ENCODE data around the gene TMPRSS3. TPM values are rescaled to one million over a fixed set of nuclear protein-coding genes. Genes with fewer than 3 reads are reported as not detected.

TMPRSS3 gene
- polyA plus RNA-seq, 2 of the 4 experiments (the other 2 are of a cell fraction) = 0.10 to 0.12 TPM

- Histone ChIP-seq H3K4me3 (no peak overlapping the region), H3K27ac (no peak overlapping the region), H3K9me3 (no peaks in the 10 kb centered on the region), H3K4me1 (no peaks in the 10 kb centered on the region; the same call in 2 of the 3 replicates), H3K4me2 (no peak overlapping the region)
- 83% methylated on average over 7 of the region's 7 CpGs for WGBS (ENCODE audit: missing lambda C conversion rate)
- CTCF ChIA-PET = no interaction called here
- POLR2A ChIA-PET = no interaction called here
- ATAC-seq (no peak), DNase-seq (ENCODE audit: low read depth in 1 of 2, low spot score in 1 of 2) (no peak), FAIRE-seq (no peak)
- TF ChIP-seq POLR2A (IDR thresholded peaks at IDR 0.05; ENCODE audit: low read length) (no peak), BCL3 (IDR thresholded peaks at IDR 0.05) (no peak), CTCF (IDR thresholded peaks at IDR 0.05) (no peak), MYC (IDR thresholded peaks at IDR 0.05; ENCODE audit: borderline replicate concordance, low read length) (no peak), KDM5A (IDR thresholded peaks at IDR 0.05) (no peak), REST (IDR thresholded peaks at IDR 0.05) (no peak), PHF8 (IDR thresholded peaks at IDR 0.05; ENCODE audit: borderline replicate concordance, low read depth) (no peak), RFX5 (IDR thresholded peaks at IDR 0.05) (no peak)
Measured at GRCh38 chr21:42374457-42374856, 21.4 kb downstream of the TMPRSS3 start.

- Histone ChIP-seq H3K4me1 (no peaks in the 10 kb centered on the region; the same call in 2 of the 3 replicates), H3K4me3 (no peak overlapping the region), H3K4me2 (no peak overlapping the region), H3K9me3 (no peaks in the 10 kb centered on the region), H3K27ac (no peak overlapping the region)
- WGBS (ENCODE audit: missing lambda C conversion rate) = 62% methylated on average over 3 of the region's 16 CpGs
- ChIA-PET POLR2A (no interaction called here), CTCF (no interaction called here)
- ATAC-seq = no peak
- TF ChIP-seq CHD4 (IDR thresholded peaks at IDR 0.05; ENCODE audit: borderline replicate concordance) = no peak
- no peak for TF ChIP-seq RAD21 (conservative IDR thresholded peaks at IDR 0.05 in 1 of 2, IDR thresholded peaks at IDR 0.05 in 1 of 2)
- no peak for TF ChIP-seq HOXA7 (CRISPR knock-in tag; IDR thresholded peaks at IDR 0.05)
- TF ChIP-seq FOXS1 (CRISPR knock-in tag; IDR thresholded peaks at IDR 0.05) = no peak
- no peak for DNase-seq (ENCODE audit: low read depth in 1 of 2, low spot score in 1 of 2)
- FAIRE-seq = no peak
Measured at GRCh38 chr21:42373908-42374455, 21.9 kb downstream of the TMPRSS3 start.

- ChIA-PET CTCF (no interaction called here), POLR2A (no interaction called here)
- FAIRE-seq = no peak
- no peak overlapping the region for H3K27ac ChIP-seq
- ATAC-seq = no peak
- no peak for DNase-seq (ENCODE audit: low read depth in 1 of 2, low spot score in 1 of 2)
- no peak overlapping the region for H3K4me2 ChIP-seq
- H3K4me3 ChIP-seq = no peak overlapping the region
- H3K4me1 ChIP-seq = no peaks in the 10 kb centered on the region; the same call in 2 of the 3 replicates
- 69% methylated on average over 15 of the region's 25 CpGs for WGBS (ENCODE audit: missing lambda C conversion rate)
- H3K9me3 ChIP-seq = no peaks in the 10 kb centered on the region
- TF ChIP-seq CTCF (IDR thresholded peaks at IDR 0.05) (no peak), ESRRA (IDR thresholded peaks at IDR 0.05; ENCODE audit: borderline replicate concordance, low read length) (no peak), BHLHE40 (IDR thresholded peaks at IDR 0.05; ENCODE audit: low read depth, low read length) (no peak), PHF8 (IDR thresholded peaks at IDR 0.05; ENCODE audit: borderline replicate concordance, low read depth) (no peak), NPAS2 (CRISPR knock-in tag; IDR thresholded peaks at IDR 0.05; ENCODE audit: borderline replicate concordance) (no peak), RNF2 (IDR thresholded peaks at IDR 0.05; ENCODE audit: borderline replicate concordance, low read depth) (no peak), HOXA7 (CRISPR knock-in tag; IDR thresholded peaks at IDR 0.05) (no peak), EHF (CRISPR knock-in tag; IDR thresholded peaks at IDR 0.05) (no peak), KDM1A (IDR thresholded peaks at IDR 0.05; ENCODE audit: low read depth) (no peak), HOXB5 (CRISPR knock-in tag; IDR thresholded peaks at IDR 0.05) (no peak), KDM5A (IDR thresholded peaks at IDR 0.05) (no peak), RFX5 (IDR thresholded peaks at IDR 0.05) (no peak)
Measured at GRCh38 chr21:42373196-42373907, 22.5 kb downstream of the TMPRSS3 start.
